ENCODE results near the gene DLG1. TPM values are rescaled to one million over a fixed set of nuclear protein-coding genes. Genes with fewer than 3 reads are reported as not detected.

DLG1 gene
- total and polyA plus RNA-seq, 9 of the 15 experiments (the other 6 are each of a cell fraction or from before 2014, with no cell fraction given), result 9.4 to 63.5 (median 43.6) TPM

DNA sequence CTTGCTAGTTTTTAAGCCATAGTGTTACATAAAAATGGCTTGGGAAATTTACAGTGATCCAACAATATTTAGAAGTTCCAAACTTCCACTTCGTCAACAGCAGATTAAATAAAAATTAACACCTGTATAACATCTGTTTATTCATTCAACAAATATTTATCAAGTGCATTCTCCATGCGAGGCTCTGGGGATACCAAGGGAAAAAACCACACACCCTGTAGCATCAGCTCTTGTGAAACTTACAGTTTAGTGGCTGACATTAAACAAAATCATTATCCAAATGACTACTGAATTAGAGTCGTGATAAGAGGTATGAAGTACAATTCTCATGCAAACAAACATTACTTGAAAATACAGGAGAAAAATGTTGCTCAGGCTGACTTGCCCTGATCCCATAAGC, 122.9 kb downstream of the DLG1 start:
- H3K4me3 ChIP-seq, result no peak overlapping the region
- no peak for ATAC-seq

More for the DNA sequence above, 122.9 kb downstream of the DLG1 start:
- Histone ChIP-seq H3K4me2 (ENCODE audit: insufficient read depth, low read length) (no peak overlapping the region), H3K9ac (ENCODE audit: insufficient read depth in 1 of 2, low read depth in 2 of 2, low read length in 2 of 2) (no peak overlapping the region), H3K36me3 (ENCODE audit: control insufficient read depth, insufficient read depth, low read length) (peaks cover 3% of the 10 kb centered on the region; the same call in 2 of the 3 replicates), H3K9me3 (replicated peaks; ENCODE audit: control insufficient read depth, insufficient read depth, low read depth, low read length) (no peaks in the 10 kb centered on the region), H3K79me2 (ENCODE audit: control insufficient read depth, insufficient read depth, low read length) (peaks cover 14% of the 10 kb centered on the region), H2AFZ (ENCODE audit: low read depth, low read length) (no peak overlapping the region), H4K20me1 (replicated peaks; ENCODE audit: control insufficient read depth, insufficient read depth, low read length) (no peaks in the 10 kb centered on the region), H3K27ac (ENCODE audit: extremely low read depth, low read depth, low read length) (no peak overlapping the region), H3K4me1 (replicated peaks in 1 of 2; ENCODE audit: control insufficient read depth in 2 of 2, insufficient read depth in 2 of 2, low read length in 2 of 2) (no peaks in the 10 kb centered on the region), H3K27me3 (ENCODE audit: control insufficient read depth in 2 of 2, insufficient read depth in 2 of 2, low read length in 2 of 2) (no peaks in the 10 kb centered on the region), H3K9me1 (ENCODE audit: control insufficient read depth, insufficient read depth, low read length) (no peaks in the 10 kb centered on the region)
- ChIA-PET CTCF (ENCODE audit: low intra/inter-chr PET ratio) (no interaction called here), POLR2A (no interaction called here)
- no peak for FAIRE-seq
- in situ Hi-C loops (cut with MboI), result no loop called here
- TF ChIP-seq ETV6 (IDR thresholded peaks at IDR 0.05; ENCODE audit: borderline replicate concordance in 1 of 2, low read depth in 2 of 2, low read length in 1 of 2) (no peak), ETV6 (CRISPR knock-in tag; IDR thresholded peaks at IDR 0.05; ENCODE audit: borderline replicate concordance) (no peak), SETDB1 (IDR thresholded peaks at IDR 0.05; ENCODE audit: low read length) (no peak), PTBP1 (IDR thresholded peaks at IDR 0.05; ENCODE audit: low read depth, low read length) (no peak), SMAD3 (CRISPR knock-in tag; conservative IDR thresholded peaks at IDR 0.05) (no peak), CCAR2 (IDR thresholded peaks at IDR 0.05; ENCODE audit: low read depth, low read length) (no peak), WHSC1 (IDR thresholded peaks at IDR 0.05; ENCODE audit: low read length) (no peak)
- TF ChIP-seq, protein P1, sequence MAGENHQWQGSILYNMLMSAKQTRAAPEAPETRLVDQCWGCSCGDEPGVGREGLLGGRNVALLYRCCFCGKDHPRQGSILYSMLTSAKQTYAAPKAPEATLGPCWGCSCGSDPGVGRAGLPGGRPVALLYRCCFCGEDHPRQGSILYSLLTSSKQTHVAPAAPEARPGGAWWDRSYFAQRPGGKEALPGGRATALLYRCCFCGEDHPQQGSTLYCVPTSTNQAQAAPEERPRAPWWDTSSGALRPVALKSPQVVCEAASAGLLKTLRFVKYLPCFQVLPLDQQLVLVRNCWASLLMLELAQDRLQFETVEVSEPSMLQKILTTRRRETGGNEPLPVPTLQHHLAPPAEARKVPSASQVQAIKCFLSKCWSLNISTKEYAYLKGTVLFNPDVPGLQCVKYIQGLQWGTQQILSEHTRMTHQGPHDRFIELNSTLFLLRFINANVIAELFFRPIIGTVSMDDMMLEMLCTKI (IDR thresholded peaks at IDR 0.05; ENCODE audit: partially characterized antibody), result no peak
- TF ChIP-seq, protein P2, sequence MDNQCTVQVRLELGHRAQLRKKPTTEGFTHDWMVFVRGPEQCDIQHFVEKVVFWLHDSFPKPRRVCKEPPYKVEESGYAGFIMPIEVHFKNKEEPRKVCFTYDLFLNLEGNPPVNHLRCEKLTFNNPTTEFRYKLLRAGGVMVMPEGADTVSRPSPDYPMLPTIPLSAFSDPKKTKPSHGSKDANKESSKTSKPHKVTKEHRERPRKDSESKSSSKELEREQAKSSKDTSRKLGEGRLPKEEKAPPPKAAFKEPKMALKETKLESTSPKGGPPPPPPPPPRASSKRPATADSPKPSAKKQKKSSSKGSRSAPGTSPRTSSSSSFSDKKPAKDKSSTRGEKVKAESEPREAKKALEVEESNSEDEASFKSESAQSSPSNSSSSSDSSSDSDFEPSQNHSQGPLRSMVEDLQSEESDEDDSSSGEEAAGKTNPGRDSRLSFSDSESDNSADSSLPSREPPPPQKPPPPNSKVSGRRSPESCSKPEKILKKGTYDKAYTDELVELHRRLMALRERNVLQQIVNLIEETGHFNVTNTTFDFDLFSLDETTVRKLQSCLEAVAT (IDR thresholded peaks at IDR 0.05), result no peak
- WGBS (ENCODE audit: insufficient coverage, low coverage, missing lambda C conversion rate), result 75% methylated on average over 3 of the region's 3 CpGs
- BruUV-seq (replicated peaks), result no TSS peak
- intact Hi-C loops (cut with micrococcal nuclease), result no loop called here
- no peak for DNase-seq (ENCODE audit: extremely low read depth in 1 of 4, low spot score in 3 of 4)
